Panc1 (cell line): ENCODE data around the gene CTNND2. TPM values are rescaled to one million over a fixed set of nuclear protein-coding genes. Genes with fewer than 3 reads are reported as not detected.

Source experiments
- ATAC-seq: fragments of 200-7000 bp; cut with Tn5 transposase; 2 replicates; pipeline ENCODE4 v1.9.1; 2020; ENCODE audit warnings: mild to moderate bottlenecking, moderate library complexity
- BruUV-seq: library from RNA; stranded (reverse); fragments of 400-500 nt; replicated peaks from 2 replicates; lab custom pipeline; 2021; lab: Mats Ljungman, UMichigan
- CTCF ChIA-PET: fragments of 300-600 bp; sonication (Branson Sonifier 250); formaldehyde crosslinking; loops from one replicate; lab custom pipeline; 2022; ENCODE audit warnings: antibody characterized with exemption; lab: Charles Lee
- POLR2A ChIA-PET: fragments of 300-600 bp; sonication (Branson Sonifier 250); formaldehyde crosslinking; loops from one replicate; lab custom pipeline; 2022; ENCODE audit warnings: antibody characterized with exemption; lab: Charles Lee
- DNase-seq: peaks from one replicate; pipeline ENCODE4 v3.0.0-alpha.2; 2010; ENCODE audit warnings: low read depth, low spot score
- H3K27ac ChIP-seq: 2 replicates; pipeline ENCODE4 v1.5.1; 2011; ENCODE audit warnings: mild to moderate bottlenecking, low read length, inconsistent platforms
- H3K27me3 ChIP-seq: fragments of 200-500 bp; sonication (Bioruptor generic); 2 replicates; pipeline ENCODE4 v1.6.0; 2014; ENCODE audit warnings: low read length, inconsistent platforms; ENCODE audit not compliant: control insufficient read depth, insufficient read depth
- H3K36me3 ChIP-seq: fragments of 200-500 bp; sonication (Bioruptor generic); 2 replicates; pipeline ENCODE4 v1.5.1; 2014; ENCODE audit warnings: inconsistent platforms, mild to moderate bottlenecking, low read length, moderate library complexity; ENCODE audit not compliant: control insufficient read depth, insufficient read depth
- H3K4me1 ChIP-seq: 2 replicates; pipeline ENCODE4 v1.5.1; 2011; ENCODE audit warnings: inconsistent platforms, mild to moderate bottlenecking, low read length, moderate library complexity; ENCODE audit not compliant: control insufficient read depth, insufficient read depth
- H3K4me3 ChIP-seq, 2 experiments: 2 replicates each; pipeline ENCODE4 v1.5.1; 2011 to 2012; ENCODE audit warnings: low read depth in 2 of 2, low read length in 2 of 2, mild to moderate bottlenecking in 2 of 2, inconsistent platforms in 1 of 2, moderate library complexity in 1 of 2
- H3K9me3 ChIP-seq: fragments of 200-500 bp; sonication (Bioruptor generic); 2 replicates; pipeline ENCODE4 v1.5.1; 2014; ENCODE audit warnings: low read depth, mild to moderate bottlenecking, inconsistent platforms, low read length, moderate library complexity; ENCODE audit not compliant: control insufficient read depth, insufficient read depth
- CTCF ChIP-seq: fragments of 450-650 bp; IDR thresholded peaks from 2 replicates; pipeline ENCODE4 v1.5.1; 2017; ENCODE audit warnings: mild to moderate bottlenecking
- POLR2AphosphoS5 ChIP-seq: IDR thresholded peaks from 2 replicates; pipeline ENCODE4 v1.6.1; 2012; ENCODE audit warnings: mild to moderate bottlenecking, low read depth, low read length, moderate library complexity
- REST ChIP-seq, 2 experiments: IDR thresholded peaks; 2 replicates each; pipeline ENCODE4 v1.6.1; 2011 to 2012; ENCODE audit warnings: low read depth in 2 of 2, control low read depth in 1 of 2, low read length in 1 of 2, mild to moderate bottlenecking in 1 of 2, moderate library complexity in 1 of 2; ENCODE audit not compliant: insufficient read depth in 1 of 2
- SIN3A ChIP-seq: IDR thresholded peaks from 2 replicates; pipeline ENCODE4 v1.6.1; 2012; ENCODE audit warnings: low read depth, mild to moderate bottlenecking, low read length, moderate library complexity, borderline replicate concordance; ENCODE audit not compliant: insufficient read depth
- TCF7L2 ChIP-seq: IDR thresholded peaks from 2 replicates; pipeline ENCODE4 v1.6.1; 2011; ENCODE audit warnings: mild to moderate bottlenecking, low read depth, low read length, inconsistent platforms
- in situ Hi-C: cut with HindIII; loops from 2 replicates; pipeline ENCODE4 v1.10.0; 2016; ENCODE audit warnings: low sequenced_read_pairs, low pct_unique_long_range_greater_than_20kb
- intact Hi-C: fragments of 100-400 bp; cut with micrococcal nuclease; formaldehyde crosslinking; loops from one replicate; pipeline ENCODE4 v1.10.0; 2022; ENCODE audit not compliant: unreplicated experiment
- total RNA-seq: library from RNA; stranded (reverse); gene quantifications from one replicate; pipeline ENCODE4 v1.2.1, GENCODE V29; 2021; ENCODE audit not compliant: unreplicated experiment

Gene CTNND2
- total RNA-seq, 1 experiment from 2014 or later, result 1.0 TPM

GRCh38 chr5:11640158-11640873 is 263.9 kb downstream of the CTNND2 start:
- POLR2A ChIA-PET, result no interaction called here
- intact Hi-C loops, result no loop called here
- in situ Hi-C loops, result no loop called here
- TF ChIP-seq SIN3A (no peak), POLR2AphosphoS5 (no peak), CTCF (no peak), REST (IDR thresholded peaks at IDR 0.05; ENCODE audit: insufficient read depth in 1 of 2, low read depth in 2 of 2, low read length in 1 of 2) (no peak), TCF7L2 (no peak)
- Histone ChIP-seq H3K27ac (no peak overlapping the region), H3K27me3 (no peaks in the 10 kb centered on the region), H3K9me3 (no peaks in the 10 kb centered on the region), H3K36me3 (no peaks in the 10 kb centered on the region), H3K4me1 (no peaks in the 10 kb centered on the region), H3K4me3 (no peak overlapping the region)
- CTCF ChIA-PET, result no interaction called here
- no peak for ATAC-seq
- BruUV-seq, result no TSS peak
- no peak for DNase-seq

DNA sequence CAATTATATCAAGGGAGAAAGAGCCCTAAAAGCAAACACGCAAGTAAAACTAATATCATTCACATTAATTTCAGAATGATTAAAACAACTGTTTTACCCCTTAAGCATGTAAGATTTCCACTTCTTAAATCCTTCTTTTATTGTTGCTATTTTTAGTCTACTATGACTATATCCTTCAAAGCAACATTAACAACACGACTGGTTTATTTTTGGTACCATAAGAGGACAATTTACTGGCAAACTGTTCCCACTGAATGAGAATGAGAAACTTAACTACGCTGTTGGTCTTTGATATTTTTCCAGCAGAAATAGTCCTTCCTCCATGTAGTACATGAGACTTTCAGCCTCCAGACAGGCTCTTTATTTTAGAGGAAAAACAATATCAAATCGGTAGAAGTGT is 281.5 kb downstream of the CTNND2 start:
- Histone ChIP-seq H3K27me3 (no peaks in the 10 kb centered on the region), H3K27ac (no peak overlapping the region), H3K4me1 (no peaks in the 10 kb centered on the region), H3K36me3 (no peaks in the 10 kb centered on the region), H3K9me3 (no peaks in the 10 kb centered on the region), H3K4me3 (no peak overlapping the region)
- BruUV-seq, result no TSS peak
- DNase-seq (no peak), ATAC-seq (no peak)
- ChIA-PET POLR2A (no interaction called here), CTCF (no interaction called here)
- intact Hi-C loops, result no loop called here
- in situ Hi-C loops, result no loop called here
- TF ChIP-seq POLR2AphosphoS5 (no peak), CTCF (no peak), SIN3A (no peak), REST (IDR thresholded peaks at IDR 0.05; ENCODE audit: insufficient read depth in 1 of 2, low read depth in 2 of 2, low read length in 1 of 2) (no peak), TCF7L2 (no peak)
